Superior temporal gyrus (tissue), 1 donor: ENCODE results near the gene SLC16A13.
A peak's percentile ranks its signal among the peaks of the same experiment; 100 is the strongest.

ENCODE experiments used
- DNase-seq: peaks from one replicate; pipeline ENCODE4 v3.0.0-alpha.2; 2016; ENCODE audit errors: extremely low spot score

SLC16A13 gene

GRCh38 chr17:7014261-7014994 lies 21.4 kb upstream of the SLC16A13 start:
- peak; percentile 96 for DNase-seq

GRCh38 chr17:7014995-7015958 lies 20.5 kb upstream of the SLC16A13 start:
- DNase-seq = no peak

GRCh38 chr17:7016418-7016817 lies 19.4 kb upstream of the SLC16A13 start:
- no peak for DNase-seq

- DNase-seq = no peak
Observed at GRCh38 chr17:7016886-7017826, 18.7 kb upstream of the SLC16A13 start.

- no peak for DNase-seq
Observed at GRCh38 chr17:7017827-7018200, 18.0 kb upstream of the SLC16A13 start.

GRCh38 chr17:7018331-7018964 lies 17.4 kb upstream of the SLC16A13 start:
- DNase-seq = no peak

- DNase-seq = no peak
Observed at GRCh38 chr17:7019367-7019766, 16.4 kb upstream of the SLC16A13 start.

GRCh38 chr17:7019839-7020519 lies 15.8 kb upstream of the SLC16A13 start:
- peak; percentile 33 for DNase-seq

GRCh38 chr17:7020894-7021664 lies 14.7 kb upstream of the SLC16A13 start:
- DNase-seq = no peak

GRCh38 chr17:7021993-7022778 lies 13.6 kb upstream of the SLC16A13 start:
- DNase-seq = peak; percentile 78

GRCh38 chr17:7022781-7023571 lies 12.8 kb upstream of the SLC16A13 start, which contains the start of gene BCL6B:
TSS of gene BCL6B (plus strand) at chr17:7023050. CDS start at chr17:7023672, 622 bp downstream.
- no peak for DNase-seq

GRCh38 chr17:7023576-7024401 lies 12.0 kb upstream of the SLC16A13 start:
- DNase-seq = peak; percentile 49

GRCh38 chr17:7024402-7024785 lies 11.4 kb upstream of the SLC16A13 start:
- DNase-seq = no peak

GRCh38 chr17:7025245-7025644 lies 10.6 kb upstream of the SLC16A13 start:
- no peak for DNase-seq

- DNase-seq = no peak
Observed at GRCh38 chr17:7026471-7027115, 9.2 kb upstream of the SLC16A13 start.

GRCh38 chr17:7027335-7027734 lies 8.5 kb upstream of the SLC16A13 start:
- DNase-seq = no peak

GRCh38 chr17:7029096-7029495 lies 6.7 kb upstream of the SLC16A13 start:
- no peak for DNase-seq
